IMR-90 (cell line): ENCODE data around the gene CDC42BPA. TPM values are rescaled to one million over a fixed set of nuclear protein-coding genes. Genes with fewer than 3 reads are reported as not detected.

Source experiments
- ATAC-seq: fragments of 200-7000 bp; cut with Tn5 transposase; 2 replicates; pipeline ENCODE4 v1.9.1; 2020; ENCODE audit warnings: low read depth, mild to moderate bottlenecking, moderate library complexity
- BruUV-seq: library from RNA; stranded (reverse); fragments of 400-500 nt; replicated peaks from 2 replicates; lab custom pipeline; 2021; lab: Mats Ljungman, UMichigan
- CTCF ChIA-PET: fragments of 300-600 bp; formaldehyde crosslinking; extraction: SDS; loops from one replicate; lab custom pipeline; 2021; ENCODE audit warnings: antibody characterized with exemption; lab: Yijun Ruan, JAX
- POLR2A ChIA-PET: fragments of 300-600 bp; sonication (Branson Sonifier 250); formaldehyde crosslinking; loops from one replicate; lab custom pipeline; 2022; ENCODE audit warnings: antibody characterized with exemption; ENCODE audit not compliant: unreplicated experiment; lab: Charles Lee
- DNase-seq: peaks from one replicate; pipeline ENCODE4 v3.0.0; 2013
- H2AFZ ChIP-seq: replicated peaks from 2 replicates; pipeline ENCODE3; 2013; ENCODE audit warnings: low read length, mild to moderate bottlenecking; ENCODE audit not compliant: poor library complexity
- H2AK5ac ChIP-seq: 2 replicates; pipeline ENCODE4 v1.6.1; 2013; ENCODE audit warnings: low read depth, low read length, inconsistent platforms
- H2AK9ac ChIP-seq: replicated peaks from 2 replicates; pipeline ENCODE3; 2013; ENCODE audit warnings: mild to moderate bottlenecking, low read depth, low read length, moderate library complexity; ENCODE audit not compliant: poor library complexity
- H2BK120ac ChIP-seq: 2 replicates; pipeline ENCODE4 v1.6.1; 2013; ENCODE audit warnings: low read depth, low read length, inconsistent platforms
- H2BK15ac ChIP-seq: 3 replicates; pipeline ENCODE4 v1.6.1; 2013; ENCODE audit warnings: low read depth, low read length, inconsistent platforms
- H2BK20ac ChIP-seq: 2 replicates; pipeline ENCODE4 v1.6.1; 2013; ENCODE audit warnings: low read depth, mild to moderate bottlenecking, inconsistent platforms, low read length, moderate library complexity
- H2BK5ac ChIP-seq: 2 replicates; pipeline ENCODE4 v1.6.1; 2013; ENCODE audit warnings: mild to moderate bottlenecking, low read depth, low read length, inconsistent platforms; ENCODE audit not compliant: poor library complexity, severe bottlenecking
- H3K14ac ChIP-seq: replicated peaks from 2 replicates; pipeline ENCODE4 v1.6.1; 2013; ENCODE audit warnings: low read depth, low read length, inconsistent platforms
- H3K18ac ChIP-seq: 2 replicates; pipeline ENCODE4 v1.6.1; 2013; ENCODE audit warnings: low read depth, low read length, control low read depth
- H3K23ac ChIP-seq: 2 replicates; pipeline ENCODE4 v1.6.1; 2013; ENCODE audit warnings: low read depth, low read length, inconsistent platforms
- H3K27ac ChIP-seq: 2 replicates; pipeline ENCODE4 v1.5.1; 2013; ENCODE audit warnings: mild to moderate bottlenecking, control low read depth, low read length; ENCODE audit not compliant: insufficient read depth
- H3K27me3 ChIP-seq: 2 replicates; pipeline ENCODE4 v1.6.1; 2013; ENCODE audit warnings: low read length; ENCODE audit not compliant: control insufficient read depth, insufficient read depth
- H3K36me3 ChIP-seq: 2 replicates; pipeline ENCODE4 v1.6.1; 2013; ENCODE audit warnings: low read length, mixed read lengths; ENCODE audit not compliant: control insufficient read depth, insufficient read depth
- H3K4ac ChIP-seq: 2 replicates; pipeline ENCODE4 v1.6.1; 2013; ENCODE audit warnings: low read depth, low read length, inconsistent platforms
- H3K4me1 ChIP-seq: 2 replicates; pipeline ENCODE4 v1.6.1; 2013; ENCODE audit warnings: low read length, mixed read lengths; ENCODE audit not compliant: control insufficient read depth, insufficient read depth
- H3K4me2 ChIP-seq: 2 replicates; pipeline ENCODE4 v1.6.1; 2013; ENCODE audit warnings: low read depth, mild to moderate bottlenecking, control low read depth, low read length, moderate library complexity
- H3K4me3 ChIP-seq: 2 replicates; pipeline ENCODE4 v1.5.1; 2013; ENCODE audit warnings: low read depth, mild to moderate bottlenecking, control low read depth, low read length, moderate library complexity; ENCODE audit not compliant: insufficient read depth
- H3K56ac ChIP-seq: 2 replicates; pipeline ENCODE4 v1.6.1; 2013; ENCODE audit warnings: low read length, inconsistent platforms; ENCODE audit not compliant: insufficient read depth; ENCODE audit errors: extremely low read depth
- H3K79me1 ChIP-seq, 2 experiments: 2 replicates each; pipeline ENCODE4 v1.6.1; 2013; ENCODE audit warnings: low read length in 2 of 2, inconsistent platforms in 1 of 2, low read depth in 1 of 2
- H3K9ac ChIP-seq: 2 replicates; pipeline ENCODE4 v1.6.1; 2013; ENCODE audit warnings: low read depth, low read length, control low read depth
- H3K9me1 ChIP-seq: 2 replicates; pipeline ENCODE4 v1.6.1; 2013; ENCODE audit warnings: low read length, inconsistent platforms; ENCODE audit not compliant: insufficient read depth
- H3K9me3 ChIP-seq: 2 replicates; pipeline ENCODE4 v1.6.1; 2013; ENCODE audit warnings: low read length; ENCODE audit not compliant: control insufficient read depth, insufficient read depth
- H4K20me1 ChIP-seq: 2 replicates; pipeline ENCODE4 v1.6.1; 2013; ENCODE audit warnings: low read length, inconsistent platforms; ENCODE audit not compliant: insufficient read depth
- H4K5ac ChIP-seq: 2 replicates; pipeline ENCODE4 v1.6.1; 2013; ENCODE audit warnings: mild to moderate bottlenecking, low read depth, low read length, control low read depth
- H4K8ac ChIP-seq, 2 experiments: 2 replicates each; pipeline ENCODE4 v1.6.1; 2013; ENCODE audit warnings: low read depth in 2 of 2, low read length in 2 of 2, control low read depth in 1 of 2, inconsistent platforms in 1 of 2
- H4K91ac ChIP-seq: 2 replicates; pipeline ENCODE4 v1.6.1; 2013; ENCODE audit warnings: low read depth, low read length, inconsistent platforms; ENCODE audit not compliant: insufficient read depth
- BHLHE40 ChIP-seq: fragments of 150-350 bp; IDR thresholded peaks from 2 replicates; pipeline ENCODE4 v1.6.1; 2016; ENCODE audit warnings: mild to moderate bottlenecking, low read depth, low read length
- CEBPB ChIP-seq: IDR thresholded peaks from 2 replicates; pipeline ENCODE4 v1.6.1; 2012; ENCODE audit warnings: low read depth, low read length, improper control_type of control experiment
- CHD1 ChIP-seq: IDR thresholded peaks from 2 replicates; pipeline ENCODE4 v1.6.1; 2012; ENCODE audit warnings: low read depth, low read length, improper control_type of control experiment
- FOS ChIP-seq: fragments of 150-350 bp; IDR thresholded peaks from 2 replicates; pipeline ENCODE4 v1.6.1; 2016; ENCODE audit warnings: low read depth, low read length
- MAFK ChIP-seq: IDR thresholded peaks from 2 replicates; pipeline ENCODE4 v1.6.1; 2012; ENCODE audit warnings: low read depth, low read length, improper control_type of control experiment
- MAZ ChIP-seq: IDR thresholded peaks from 2 replicates; pipeline ENCODE4 v1.6.1; 2012; ENCODE audit warnings: low read depth, mild to moderate bottlenecking, low read length, improper control_type of control experiment, moderate library complexity, borderline replicate concordance
- MXI1 ChIP-seq: IDR thresholded peaks from 2 replicates; pipeline ENCODE4 v1.6.1; 2012; ENCODE audit warnings: low read depth, mild to moderate bottlenecking, low read length, moderate library complexity, borderline replicate concordance
- NFE2L2 ChIP-seq: fragments of 150-350 bp; IDR thresholded peaks from 2 replicates; pipeline ENCODE4 v1.6.1; 2016; ENCODE audit warnings: low read depth, mild to moderate bottlenecking, low read length
- POLR2A ChIP-seq: IDR thresholded peaks from 2 replicates; pipeline ENCODE4 v1.6.1; 2012; ENCODE audit warnings: mild to moderate bottlenecking, low read depth, low read length
- RAD21 ChIP-seq: IDR thresholded peaks from 2 replicates; pipeline ENCODE4 v1.6.1; 2012; ENCODE audit warnings: low read length, improper control_type of control experiment
- RCOR1 ChIP-seq: IDR thresholded peaks from 2 replicates; pipeline ENCODE4 v1.6.1; 2012; ENCODE audit warnings: mild to moderate bottlenecking, low read length, improper control_type of control experiment; ENCODE audit not compliant: insufficient replicate concordance
- RFX5 ChIP-seq: IDR thresholded peaks from 2 replicates; pipeline ENCODE4 v1.8.0; 2012; ENCODE audit warnings: low read depth, mild to moderate bottlenecking, low read length, moderate library complexity
- SMC3 ChIP-seq: fragments of 150-350 bp; IDR thresholded peaks from 2 replicates; pipeline ENCODE4 v1.6.1; 2016; ENCODE audit warnings: low read depth, mild to moderate bottlenecking, antibody characterized with exemption, low read length, moderate library complexity
- WGBS, 2 experiments: methylation state at CpG; one replicate each; pipeline versions ENCODE4 v1.1.5 to v1.1.7; 2013; ENCODE audit warnings: missing lambda C conversion rate in 2 of 2; ENCODE audit not compliant: insufficient read length in 1 of 2; ENCODE audit errors: extremely low coverage in 2 of 2; 5-methylcytosine and 5-hydroxymethylcytosine counted together
- dilution Hi-C: fragments of 300-500 bp; cut with HindIII; formaldehyde crosslinking; loops from one replicate; pipeline ENCODE4 v1.14.3; 2018; ENCODE audit warnings: low sequenced_read_pairs; ENCODE audit not compliant: unreplicated experiment
- in situ Hi-C: fragments of 300-500 bp; cut with MboI; formaldehyde crosslinking; loops from 3 replicates; pipeline ENCODE4 v1.14.3; 2019; ENCODE audit warnings: low sequenced_read_pairs, inconsistent platforms, mixed read lengths
- intact Hi-C: fragments of 100-400 bp; cut with micrococcal nuclease; formaldehyde crosslinking; loops from 2 replicates; pipeline ENCODE4 v1.10.0; 2022
- polyA plus RNA-seq, 3 experiments: library from polyadenylated mRNA; depleted of rRNA; stranded (reverse); fragments of >200 nt; gene quantifications; 2 replicates each; pipeline ENCODE4 v1.2.3, GENCODE V29; 2012; ENCODE audit warnings: low replicate concordance in 1 of 3
- total RNA-seq: library from RNA; depleted of rRNA; stranded (reverse); fragments of >200 nt; gene quantifications from 2 replicates; pipeline ENCODE4 v1.2.3, GENCODE V29; 2012
- TF ChIP-seq, protein P1 (sequence below): conservative IDR thresholded peaks from 2 replicates; pipeline ENCODE4 v1.5.1; 2012; ENCODE audit warnings: mild to moderate bottlenecking, low read depth, low read length, improper control_type of control experiment
- TF ChIP-seq, protein P2 (sequence below): fragments of 150-350 bp; IDR thresholded peaks from 2 replicates; pipeline ENCODE4 v1.6.1; 2017; ENCODE audit warnings: mild to moderate bottlenecking, antibody characterized with exemption, low read length, low read depth

CDC42BPA gene
- total and polyA plus RNA-seq, 2 of the 4 experiments (the other 2 are of a cell fraction): 9.4 to 27.8 TPM

DNA sequence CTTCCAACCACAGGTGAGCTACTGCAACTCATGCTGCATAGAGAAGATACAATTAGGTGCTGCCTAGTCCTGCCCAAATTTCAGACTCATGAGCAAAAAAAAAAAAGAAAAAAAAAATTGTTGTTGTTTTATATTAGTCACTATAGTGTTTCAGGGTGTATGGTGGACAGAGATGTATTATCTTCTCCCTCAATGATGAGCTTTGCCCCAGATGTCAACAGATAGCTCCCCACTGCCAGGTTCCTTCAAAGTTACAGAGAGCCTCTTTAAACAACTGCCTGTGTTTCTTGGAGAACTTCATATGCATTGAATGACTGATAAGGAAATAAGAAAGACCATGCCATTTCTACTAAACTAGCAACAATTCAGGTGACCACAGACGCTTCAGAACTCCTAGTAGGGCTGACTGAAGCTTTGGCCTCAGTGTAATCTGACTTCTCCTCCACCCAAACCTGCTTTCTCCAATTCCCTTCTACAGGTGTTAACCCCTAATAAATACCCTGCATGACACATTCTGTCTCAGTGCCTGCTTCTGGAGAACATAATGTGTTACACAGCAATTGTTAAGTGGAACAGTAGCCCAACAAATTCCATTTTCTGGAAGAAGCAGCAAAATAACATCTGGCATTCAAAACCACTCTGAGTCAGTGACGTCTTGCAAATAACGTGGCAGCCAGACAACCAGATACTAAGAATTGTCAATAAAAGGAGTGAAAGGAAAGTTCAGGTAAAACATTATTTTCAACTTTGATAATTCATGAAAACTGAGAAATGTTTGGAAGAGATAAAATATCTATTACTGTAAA is 147.7 kb downstream of the CDC42BPA start:
- no peak overlapping the region for H2BK20ac ChIP-seq
- 0 out of 2 replicates have a peak, but pooled peaks cover 2% of the 10 kb centered on the region for H3K4me1 ChIP-seq
- no peak overlapping the region for H2AFZ ChIP-seq
- no peak overlapping the region for H3K4me3 ChIP-seq
- DNase-seq (peak; percentile 19), ATAC-seq (no peak)
- H4K91ac ChIP-seq: no peak overlapping the region
- H3K56ac ChIP-seq: no peak overlapping the region
- no CpG with 5 or more reads among the region's 3 CpGs for WGBS, 2 experiments
- no peak overlapping the region for H2BK5ac ChIP-seq
- H3K36me3 ChIP-seq: no peaks in the 10 kb centered on the region; the same call in 1 of the 2 replicates
- BruUV-seq: no TSS peak
- 0 out of 2 replicates have a peak overlapping the region, but pooled peaks have one; percentile 17 for H3K14ac ChIP-seq
- H2AK9ac ChIP-seq: no peak overlapping the region
- peaks cover 30 to 42% of the 10 kb centered on the region in 2 experiments for H3K79me1 ChIP-seq
- intact Hi-C loops: no loop called here
- no peak overlapping the region for H4K8ac ChIP-seq
- CTCF ChIA-PET: interaction anchor here (0.6 to 1.1 kb wide), 4 partner anchors 12 to 80 kb away, joined by 3 to 4 read pairs (median 4); no protein-coding TSS in a partner anchor
- H2AK5ac ChIP-seq: no peak overlapping the region
- 0 out of 2 replicates have a peak, but pooled peaks cover 8% of the 10 kb centered on the region for H3K9me1 ChIP-seq
- H3K27me3 ChIP-seq: no peaks in the 10 kb centered on the region
- no peak overlapping the region for H2BK15ac ChIP-seq
- dilution Hi-C loops: no loop called here
- no peaks in the 10 kb centered on the region for H3K9me3 ChIP-seq
- no peak overlapping the region for H4K5ac ChIP-seq
- H3K9ac ChIP-seq: no peak overlapping the region
- H3K23ac ChIP-seq: no peak overlapping the region
- no peaks in the 10 kb centered on the region; the same call in none of the 2 replicates for H4K20me1 ChIP-seq
- no peak overlapping the region for H3K18ac ChIP-seq
- in situ Hi-C loops: no loop called here
- POLR2A ChIA-PET: no interaction called here
- H2BK120ac ChIP-seq: no peak overlapping the region
- no peak overlapping the region for H3K4ac ChIP-seq
- no peak overlapping the region for H3K4me2 ChIP-seq
- H3K27ac ChIP-seq: no peak overlapping the region
- TF ChIP-seq POLR2A (no peak), MAZ (no peak), MAFK (no peak), BHLHE40 (no peak), FOS (no peak), MXI1 (no peak), RAD21 (no peak), SMC3 (no peak), RFX5 (no peak), NFE2L2 (no peak), CHD1 (no peak), CEBPB (no peak), RCOR1 (no peak)
- TF ChIP-seq, protein P1, sequence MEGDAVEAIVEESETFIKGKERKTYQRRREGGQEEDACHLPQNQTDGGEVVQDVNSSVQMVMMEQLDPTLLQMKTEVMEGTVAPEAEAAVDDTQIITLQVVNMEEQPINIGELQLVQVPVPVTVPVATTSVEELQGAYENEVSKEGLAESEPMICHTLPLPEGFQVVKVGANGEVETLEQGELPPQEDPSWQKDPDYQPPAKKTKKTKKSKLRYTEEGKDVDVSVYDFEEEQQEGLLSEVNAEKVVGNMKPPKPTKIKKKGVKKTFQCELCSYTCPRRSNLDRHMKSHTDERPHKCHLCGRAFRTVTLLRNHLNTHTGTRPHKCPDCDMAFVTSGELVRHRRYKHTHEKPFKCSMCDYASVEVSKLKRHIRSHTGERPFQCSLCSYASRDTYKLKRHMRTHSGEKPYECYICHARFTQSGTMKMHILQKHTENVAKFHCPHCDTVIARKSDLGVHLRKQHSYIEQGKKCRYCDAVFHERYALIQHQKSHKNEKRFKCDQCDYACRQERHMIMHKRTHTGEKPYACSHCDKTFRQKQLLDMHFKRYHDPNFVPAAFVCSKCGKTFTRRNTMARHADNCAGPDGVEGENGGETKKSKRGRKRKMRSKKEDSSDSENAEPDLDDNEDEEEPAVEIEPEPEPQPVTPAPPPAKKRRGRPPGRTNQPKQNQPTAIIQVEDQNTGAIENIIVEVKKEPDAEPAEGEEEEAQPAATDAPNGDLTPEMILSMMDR: no peak
- TF ChIP-seq, protein P2, sequence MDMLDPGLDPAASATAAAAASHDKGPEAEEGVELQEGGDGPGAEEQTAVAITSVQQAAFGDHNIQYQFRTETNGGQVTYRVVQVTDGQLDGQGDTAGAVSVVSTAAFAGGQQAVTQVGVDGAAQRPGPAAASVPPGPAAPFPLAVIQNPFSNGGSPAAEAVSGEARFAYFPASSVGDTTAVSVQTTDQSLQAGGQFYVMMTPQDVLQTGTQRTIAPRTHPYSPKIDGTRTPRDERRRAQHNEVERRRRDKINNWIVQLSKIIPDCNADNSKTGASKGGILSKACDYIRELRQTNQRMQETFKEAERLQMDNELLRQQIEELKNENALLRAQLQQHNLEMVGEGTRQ: no peak
